NAMALWA (cell line): ENCODE data around the gene DNAJC4.
A peak's percentile ranks its signal among the peaks of the same experiment; 100 is the strongest.

Source experiments
- DNase-seq: peaks from one replicate; pipeline ENCODE4 v3.0.0-alpha.2; 2015; ENCODE audit warnings: low spot score

DNAJC4 gene

GRCh38 chr11:64258946-64259532 lies 28.7 kb downstream of the DNAJC4 start:
- no peak for DNase-seq

GRCh38 chr11:64259533-64260067 lies 29.3 kb downstream of the DNAJC4 start:
- DNase-seq, result no peak

GRCh38 chr11:64260147-64260708 lies 29.9 kb downstream of the DNAJC4 start:
- no peak for DNase-seq

- no peak for DNase-seq
Observed at GRCh38 chr11:64261556-64262080, 31.3 kb downstream of the DNAJC4 start.

- DNase-seq, result no peak
Observed at GRCh38 chr11:64262271-64263002, 32.1 kb downstream of the DNAJC4 start.

GRCh38 chr11:64263021-64263946 lies 32.9 kb downstream of the DNAJC4 start:
- no peak for DNase-seq

- no peak for DNase-seq
Observed at GRCh38 chr11:64263947-64264317, 33.6 kb downstream of the DNAJC4 start.

GRCh38 chr11:64264371-64264852 lies 34.1 kb downstream of the DNAJC4 start:
- no peak for DNase-seq

GRCh38 chr11:64265176-64266160 lies 35.1 kb downstream of the DNAJC4 start:
- DNase-seq, result no peak

- no peak for DNase-seq
Observed at GRCh38 chr11:64266339-64266738, 36.0 kb downstream of the DNAJC4 start.

- no peak for DNase-seq
Observed at GRCh38 chr11:64267207-64267945, 37.0 kb downstream of the DNAJC4 start.

GRCh38 chr11:64268025-64268892 lies 37.9 kb downstream of the DNAJC4 start:
- no peak for DNase-seq

GRCh38 chr11:64268893-64269539 lies 38.7 kb downstream of the DNAJC4 start:
- DNase-seq, result peak; percentile 50

GRCh38 chr11:64269540-64270220 lies 39.3 kb downstream of the DNAJC4 start:
- DNase-seq, result peak; percentile 99

GRCh38 chr11:64275031-64275800 lies 44.9 kb downstream of the DNAJC4 start:
- no peak for DNase-seq

- DNase-seq, result no peak
Observed at GRCh38 chr11:64275841-64276240, 45.5 kb downstream of the DNAJC4 start.
